ENCODE results near the gene TEN1. TPM values are rescaled to one million over a fixed set of nuclear protein-coding genes. Genes with fewer than 3 reads are reported as not detected.

TEN1 gene
- total RNA-seq, 2 donors from 2014 or later = 6.0 to 8.1 TPM

DNA sequence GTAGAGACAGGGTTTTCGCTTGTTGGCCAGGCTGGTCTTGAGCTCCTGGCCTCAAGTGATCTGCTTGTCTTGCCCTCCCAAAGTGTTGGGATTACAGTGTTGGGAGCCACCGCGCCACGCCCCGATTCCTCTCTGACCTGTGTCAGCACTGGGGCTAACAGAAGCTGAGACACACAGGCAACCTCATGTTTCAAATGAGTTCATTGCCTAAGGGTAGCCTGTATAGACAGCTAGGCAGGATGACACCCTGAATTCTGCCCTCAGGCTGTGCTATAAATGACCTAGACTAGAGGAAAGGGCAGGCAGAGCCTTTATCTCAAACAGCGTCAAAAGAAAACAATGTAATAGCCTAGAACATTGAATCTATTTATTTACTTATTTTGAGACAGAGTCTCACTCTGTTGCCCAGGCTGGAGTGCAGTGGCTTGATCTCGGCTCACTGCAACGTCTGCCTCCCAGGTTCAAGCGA lies 19.3 kb downstream of the TEN1 start:
- peaks cover 6% of the 10 kb centered on the region for H3K36me3 ChIP-seq
- DNase-seq (ENCODE audit: low spot score) (no peak), ATAC-seq (ENCODE audit: insufficient number of reproducible peaks, low FRiP score, low read depth) (no peak)
- no peaks in the 10 kb centered on the region for H3K9me3 ChIP-seq
- no peak overlapping the region for H3K27ac ChIP-seq
- TF ChIP-seq, protein P1, sequence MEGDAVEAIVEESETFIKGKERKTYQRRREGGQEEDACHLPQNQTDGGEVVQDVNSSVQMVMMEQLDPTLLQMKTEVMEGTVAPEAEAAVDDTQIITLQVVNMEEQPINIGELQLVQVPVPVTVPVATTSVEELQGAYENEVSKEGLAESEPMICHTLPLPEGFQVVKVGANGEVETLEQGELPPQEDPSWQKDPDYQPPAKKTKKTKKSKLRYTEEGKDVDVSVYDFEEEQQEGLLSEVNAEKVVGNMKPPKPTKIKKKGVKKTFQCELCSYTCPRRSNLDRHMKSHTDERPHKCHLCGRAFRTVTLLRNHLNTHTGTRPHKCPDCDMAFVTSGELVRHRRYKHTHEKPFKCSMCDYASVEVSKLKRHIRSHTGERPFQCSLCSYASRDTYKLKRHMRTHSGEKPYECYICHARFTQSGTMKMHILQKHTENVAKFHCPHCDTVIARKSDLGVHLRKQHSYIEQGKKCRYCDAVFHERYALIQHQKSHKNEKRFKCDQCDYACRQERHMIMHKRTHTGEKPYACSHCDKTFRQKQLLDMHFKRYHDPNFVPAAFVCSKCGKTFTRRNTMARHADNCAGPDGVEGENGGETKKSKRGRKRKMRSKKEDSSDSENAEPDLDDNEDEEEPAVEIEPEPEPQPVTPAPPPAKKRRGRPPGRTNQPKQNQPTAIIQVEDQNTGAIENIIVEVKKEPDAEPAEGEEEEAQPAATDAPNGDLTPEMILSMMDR (IDR thresholded peaks at IDR 0.05) = no peak
- H3K4me3 ChIP-seq = no peak overlapping the region
- H3K27me3 ChIP-seq (replicated peaks; ENCODE audit: insufficient read depth) = no peaks in the 10 kb centered on the region
- H3K4me1 ChIP-seq (ENCODE audit: control insufficient read depth in 1 of 2, low read depth in 2 of 2) = no peaks in the 10 kb centered on the region

DNA sequence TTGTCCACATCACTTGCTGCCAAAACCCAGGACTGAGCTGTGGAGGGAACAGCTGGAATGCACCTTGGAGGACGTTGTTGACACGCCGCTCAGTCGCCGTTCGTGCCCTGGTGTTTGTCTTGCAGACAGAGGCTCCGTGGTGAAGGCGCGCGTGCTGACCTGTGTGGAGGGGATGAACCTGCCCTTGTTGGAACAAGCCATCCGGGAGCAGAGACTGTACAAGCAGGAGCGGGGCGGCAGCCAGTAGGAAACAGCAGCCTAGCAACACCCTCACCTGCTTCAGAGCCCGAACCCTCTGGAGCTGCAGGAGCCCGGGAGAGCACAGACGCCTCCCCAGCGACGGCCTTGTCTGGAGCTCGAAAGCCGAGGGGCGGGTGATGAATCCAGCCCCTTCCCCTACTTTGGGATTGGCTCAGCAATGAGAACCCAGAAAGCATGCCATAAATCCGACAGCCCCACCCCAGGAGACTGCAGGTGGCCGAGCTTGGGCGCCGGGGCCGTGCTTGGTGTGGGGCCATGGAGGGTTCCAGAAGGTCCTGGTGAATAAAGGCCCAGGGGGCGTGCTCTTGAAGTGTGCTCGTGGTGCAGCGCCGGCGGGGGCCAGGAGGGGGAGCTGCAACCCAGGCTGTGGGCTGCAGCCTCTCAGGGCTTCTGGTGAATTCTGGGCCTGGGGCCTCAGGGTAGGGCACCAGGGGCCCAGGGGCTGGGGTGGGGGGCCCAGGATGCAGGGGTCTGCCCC lies 21.1 kb downstream of the TEN1 start:
- no peak for ATAC-seq (ENCODE audit: insufficient number of reproducible peaks, low FRiP score, low read depth)
- no peaks in the 10 kb centered on the region for H3K4me1 ChIP-seq (ENCODE audit: control insufficient read depth in 1 of 2, low read depth in 2 of 2)

DNA sequence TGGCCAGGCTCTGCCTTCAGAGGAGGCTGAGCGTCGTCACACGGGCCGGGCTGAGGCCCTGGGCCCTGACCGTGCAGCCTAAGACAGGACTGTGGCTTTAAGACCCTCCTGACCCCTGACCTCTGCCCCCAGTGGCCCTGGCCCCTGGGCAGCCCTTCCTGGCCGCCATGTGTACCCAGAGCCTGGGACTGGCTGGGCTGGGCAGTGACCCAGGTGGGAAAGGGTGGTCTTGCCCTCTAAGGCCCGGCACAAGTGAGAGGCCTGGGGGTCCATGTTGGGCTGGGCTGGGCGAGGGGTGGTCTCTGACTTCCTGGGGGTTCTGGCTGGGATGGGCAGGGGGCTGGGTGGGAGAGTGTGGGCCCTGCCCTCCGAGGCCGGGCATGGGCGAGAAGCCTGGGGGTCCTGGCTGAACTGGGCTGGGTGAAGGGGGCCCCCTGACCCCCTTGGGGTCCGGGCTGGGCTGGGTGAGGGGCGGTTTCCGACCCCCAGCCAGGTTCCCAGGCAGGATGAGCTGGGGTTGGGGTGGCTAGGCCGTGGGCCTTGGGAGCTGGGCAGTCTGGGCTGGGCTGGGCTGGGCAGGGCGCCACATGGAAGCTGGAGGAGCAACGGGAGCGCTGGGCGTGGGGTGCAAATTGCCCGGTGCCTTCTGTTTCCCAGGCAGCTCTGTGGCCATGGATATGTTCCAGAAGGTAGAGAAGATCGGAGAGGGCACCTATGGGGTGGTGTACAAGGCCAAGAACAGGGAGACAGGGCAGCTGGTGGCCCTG lies 21.9 kb downstream of the TEN1 start, which contains the start of gene CDK3:
Gene CDK3, plus strand, starts transcription at position 101 of the 767 bp plus-strand sequence. Its CDS starts 571 bp downstream, at position 672.
- ATAC-seq (ENCODE audit: insufficient number of reproducible peaks, low FRiP score, low read depth) (no peak), DNase-seq (ENCODE audit: low spot score) (no peak)
- Histone ChIP-seq H3K4me3 (no peak within 1 kb of the TSS), H3K36me3 (no peaks in the 10 kb centered on the region), H3K9me3 (no peaks in the 10 kb centered on the region), H3K27me3 (replicated peaks; ENCODE audit: insufficient read depth) (no peaks in the 10 kb centered on the region), H3K4me1 (ENCODE audit: control insufficient read depth in 1 of 2, low read depth in 2 of 2) (no peaks in the 10 kb centered on the region), H3K27ac (no peak within 1 kb of the TSS)
- TF ChIP-seq, protein P1 (IDR thresholded peaks at IDR 0.05) = no peak

More for the DNA sequence above, 21.1 kb downstream of the TEN1 start:
- TF ChIP-seq, protein P1 (IDR thresholded peaks at IDR 0.05) = peak; percentile 44
- Histone ChIP-seq H3K36me3 (no peaks in the 10 kb centered on the region), H3K9me3 (no peaks in the 10 kb centered on the region), H3K4me3 (no peak overlapping the region), H3K27ac (no peak overlapping the region), H3K27me3 (replicated peaks; ENCODE audit: insufficient read depth) (no peaks in the 10 kb centered on the region)
- no peak for DNase-seq (ENCODE audit: low spot score)

DNA sequence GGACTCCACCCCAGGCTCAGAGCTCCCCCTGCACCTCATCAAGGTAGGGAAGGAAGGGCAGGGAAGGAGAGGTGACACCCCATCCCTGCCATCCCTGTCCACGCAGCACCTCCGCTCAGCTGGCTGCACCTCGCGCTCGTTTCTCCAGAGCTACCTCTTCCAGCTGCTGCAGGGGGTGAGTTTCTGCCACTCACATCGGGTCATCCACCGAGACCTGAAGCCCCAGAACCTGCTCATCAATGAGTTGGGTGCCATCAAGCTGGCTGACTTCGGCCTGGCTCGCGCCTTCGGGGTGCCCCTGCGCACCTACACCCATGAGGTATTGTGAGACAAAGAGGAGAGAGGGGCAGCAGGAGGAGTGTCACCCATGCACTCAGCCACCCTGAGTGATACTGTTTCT lies 23.1 kb downstream of the TEN1 start:
- TF ChIP-seq, protein P1 (IDR thresholded peaks at IDR 0.05) = no peak
- DNase-seq (ENCODE audit: low spot score) (no peak), ATAC-seq (ENCODE audit: insufficient number of reproducible peaks, low FRiP score, low read depth) (no peak)

DNA sequence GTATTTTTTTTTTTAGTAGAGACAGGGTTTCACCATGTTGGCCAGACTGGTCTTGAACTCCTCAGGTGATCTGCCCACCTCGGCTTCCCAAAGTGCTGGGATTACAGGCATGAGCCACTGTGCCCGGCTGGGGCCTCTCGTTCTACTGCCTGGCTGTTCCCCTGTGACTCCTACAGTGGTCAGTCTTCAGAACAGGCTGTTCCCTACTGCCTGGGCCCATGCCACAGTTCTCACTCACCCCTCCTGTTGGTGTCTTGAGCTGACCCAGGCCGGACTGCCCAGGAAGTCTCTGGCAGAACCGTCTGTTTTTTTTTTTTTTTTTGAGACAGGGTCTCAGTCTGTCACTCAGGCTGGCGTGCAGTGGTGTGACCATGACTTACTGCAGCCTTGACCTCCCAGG lies 24.9 kb downstream of the TEN1 start:
- no peaks in the 10 kb centered on the region for H3K27me3 ChIP-seq (replicated peaks; ENCODE audit: insufficient read depth)
- TF ChIP-seq, protein P1 (IDR thresholded peaks at IDR 0.05) = no peak
- no peak overlapping the region for H3K4me3 ChIP-seq
- no peaks in the 10 kb centered on the region for H3K36me3 ChIP-seq
- DNase-seq (ENCODE audit: low spot score) (no peak), ATAC-seq (ENCODE audit: insufficient number of reproducible peaks, low FRiP score, low read depth) (no peak)
- no peaks in the 10 kb centered on the region for H3K4me1 ChIP-seq (ENCODE audit: control insufficient read depth in 1 of 2, low read depth in 2 of 2)
- H3K9me3 ChIP-seq = no peaks in the 10 kb centered on the region
- no peak overlapping the region for H3K27ac ChIP-seq

More for the DNA sequence above, 23.1 kb downstream of the TEN1 start:
- Histone ChIP-seq H3K27ac (no peak overlapping the region), H3K27me3 (replicated peaks; ENCODE audit: insufficient read depth) (no peaks in the 10 kb centered on the region), H3K9me3 (no peaks in the 10 kb centered on the region), H3K4me1 (ENCODE audit: control insufficient read depth in 1 of 2, low read depth in 2 of 2) (no peaks in the 10 kb centered on the region), H3K36me3 (no peaks in the 10 kb centered on the region), H3K4me3 (no peak overlapping the region)

Measured in thoracic aorta (tissue), 2 donors.